Coronary artery (tissue), 2 donors: Measurements from ENCODE around the gene FRAT2.

Experiments used
- DNase-seq: peaks from one replicate; pipeline ENCODE4 v3.0.0-alpha.2; 2017; ENCODE audit warnings: low spot score
- H3K27ac ChIP-seq, 2 donors: fragments of 200-600 bp; sonication (generic); one replicate each; pipeline ENCODE4 v1.5.1; 2016 to 2019
- H3K4me3 ChIP-seq: fragments of 200-600 bp; sonication (generic); 2 replicates; pipeline ENCODE4 v1.5.1; 2016; ENCODE audit warnings: mild to moderate bottlenecking, moderate library complexity
- TF ChIP-seq, protein P1 (sequence below): fragments of 200-600 bp; sonication (generic); IDR thresholded peaks from one replicate; pipeline ENCODE4 v1.5.1; 2019; ENCODE audit warnings: antibody characterized with exemption

Gene FRAT2, protein sequence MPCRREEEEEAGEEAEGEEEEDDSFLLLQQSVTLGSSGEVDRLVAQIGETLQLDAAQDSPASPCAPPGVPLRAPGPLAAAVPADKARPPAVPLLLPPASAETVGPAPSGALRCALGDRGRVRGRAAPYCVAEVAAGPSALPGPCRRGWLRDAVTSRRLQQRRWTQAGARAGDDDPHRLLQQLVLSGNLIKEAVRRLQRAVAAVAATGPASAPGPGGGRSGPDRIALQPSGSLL

DNA sequence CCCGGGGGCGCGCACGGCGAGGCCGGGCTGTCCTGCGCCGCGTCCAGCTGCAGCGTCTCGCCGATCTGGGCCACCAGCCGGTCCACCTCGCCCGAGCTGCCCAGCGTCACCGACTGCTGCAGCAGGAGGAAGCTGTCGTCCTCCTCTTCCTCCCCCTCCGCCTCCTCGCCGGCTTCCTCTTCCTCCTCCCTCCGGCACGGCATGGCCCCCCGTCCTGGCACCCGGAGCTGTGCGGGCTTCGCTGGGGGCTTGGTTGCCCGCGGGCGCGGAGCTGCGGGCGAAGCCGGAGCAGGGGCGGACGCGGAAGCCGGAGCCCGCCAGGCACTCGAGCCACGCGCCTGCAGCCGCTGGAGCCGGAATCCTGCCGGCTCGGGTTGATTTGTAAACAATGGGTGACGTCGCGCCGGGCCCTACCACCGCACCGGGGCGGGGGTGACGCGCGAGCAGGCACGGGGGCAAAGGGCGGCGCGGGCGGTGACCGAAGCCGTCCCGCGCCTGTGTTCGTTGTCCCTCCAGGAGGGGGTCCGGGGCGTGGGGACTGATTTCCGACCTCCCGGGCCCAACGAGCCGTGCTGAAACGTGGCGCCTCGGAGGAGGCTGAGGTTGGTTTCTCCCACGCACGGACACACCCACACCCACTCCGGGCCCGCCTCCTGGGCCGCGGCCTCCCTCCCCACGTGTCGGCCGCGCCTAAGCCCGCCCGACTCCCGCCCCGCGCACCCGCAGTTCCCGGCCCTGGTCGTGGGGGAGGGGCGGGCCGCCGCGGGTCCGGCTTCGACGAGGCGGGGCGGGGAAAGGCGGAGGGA is at the start of gene FRAT2:
FRAT2 (minus strand) TSS at position 360 of the 806 bp plus-strand sequence; CDS start at position 203, 157 bp downstream.
- peak within 1 kb of the TSS; percentile 86 for H3K4me3 ChIP-seq
- peak within 1 kb of the TSS; percentile 89 to 91 for H3K27ac ChIP-seq
- peak; percentile 93 for DNase-seq
- TF ChIP-seq, protein P1, sequence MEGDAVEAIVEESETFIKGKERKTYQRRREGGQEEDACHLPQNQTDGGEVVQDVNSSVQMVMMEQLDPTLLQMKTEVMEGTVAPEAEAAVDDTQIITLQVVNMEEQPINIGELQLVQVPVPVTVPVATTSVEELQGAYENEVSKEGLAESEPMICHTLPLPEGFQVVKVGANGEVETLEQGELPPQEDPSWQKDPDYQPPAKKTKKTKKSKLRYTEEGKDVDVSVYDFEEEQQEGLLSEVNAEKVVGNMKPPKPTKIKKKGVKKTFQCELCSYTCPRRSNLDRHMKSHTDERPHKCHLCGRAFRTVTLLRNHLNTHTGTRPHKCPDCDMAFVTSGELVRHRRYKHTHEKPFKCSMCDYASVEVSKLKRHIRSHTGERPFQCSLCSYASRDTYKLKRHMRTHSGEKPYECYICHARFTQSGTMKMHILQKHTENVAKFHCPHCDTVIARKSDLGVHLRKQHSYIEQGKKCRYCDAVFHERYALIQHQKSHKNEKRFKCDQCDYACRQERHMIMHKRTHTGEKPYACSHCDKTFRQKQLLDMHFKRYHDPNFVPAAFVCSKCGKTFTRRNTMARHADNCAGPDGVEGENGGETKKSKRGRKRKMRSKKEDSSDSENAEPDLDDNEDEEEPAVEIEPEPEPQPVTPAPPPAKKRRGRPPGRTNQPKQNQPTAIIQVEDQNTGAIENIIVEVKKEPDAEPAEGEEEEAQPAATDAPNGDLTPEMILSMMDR: no peak

DNA sequence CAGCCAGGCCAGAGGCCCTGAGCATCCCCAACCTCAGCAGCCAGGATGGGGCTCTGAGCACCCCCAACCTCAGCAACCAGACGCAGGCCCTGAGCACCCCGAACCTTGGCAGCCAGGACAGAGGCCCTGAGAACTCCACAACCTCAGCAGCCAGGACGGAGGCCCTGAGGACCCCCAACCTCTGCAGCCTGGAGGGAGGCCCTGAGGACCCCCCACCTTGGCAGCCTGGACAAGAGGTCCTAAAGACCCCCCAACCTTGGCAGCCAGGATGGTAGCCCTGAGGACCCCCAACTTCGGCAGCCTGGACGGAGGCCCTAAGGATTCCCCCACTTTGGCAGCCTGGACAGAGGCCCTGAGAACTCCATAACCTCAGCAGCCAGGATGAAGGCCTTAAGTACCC is 49.6 kb upstream of the FRAT2 start:
- DNase-seq: no peak
- no peak overlapping the region for H3K4me3 ChIP-seq
- H3K27ac ChIP-seq: no peak overlapping the region
- TF ChIP-seq, protein P1: no peak

DNA sequence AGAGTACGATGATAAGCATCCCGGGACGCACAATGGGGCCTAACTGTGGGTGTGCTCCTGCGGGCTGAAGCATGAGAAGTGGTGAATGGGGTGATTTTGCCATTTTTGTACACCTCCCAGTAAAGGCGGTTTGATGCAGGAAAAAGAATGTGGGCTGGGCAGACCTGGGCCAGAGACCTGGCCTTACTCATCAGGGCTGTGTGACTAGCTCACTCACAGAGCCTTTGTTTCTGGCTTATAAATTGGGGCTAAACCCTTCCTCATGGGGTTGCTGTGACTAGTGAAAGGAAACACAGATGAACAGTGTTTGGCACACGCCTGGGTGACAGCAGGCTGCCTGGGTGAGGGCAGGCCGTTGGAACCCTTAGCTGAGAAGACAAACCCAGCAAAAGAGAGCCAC is 48.6 kb upstream of the FRAT2 start:
- DNase-seq: no peak
- TF ChIP-seq, protein P1: no peak
- Histone ChIP-seq H3K4me3 (no peak overlapping the region), H3K27ac (no peak overlapping the region)

DNA sequence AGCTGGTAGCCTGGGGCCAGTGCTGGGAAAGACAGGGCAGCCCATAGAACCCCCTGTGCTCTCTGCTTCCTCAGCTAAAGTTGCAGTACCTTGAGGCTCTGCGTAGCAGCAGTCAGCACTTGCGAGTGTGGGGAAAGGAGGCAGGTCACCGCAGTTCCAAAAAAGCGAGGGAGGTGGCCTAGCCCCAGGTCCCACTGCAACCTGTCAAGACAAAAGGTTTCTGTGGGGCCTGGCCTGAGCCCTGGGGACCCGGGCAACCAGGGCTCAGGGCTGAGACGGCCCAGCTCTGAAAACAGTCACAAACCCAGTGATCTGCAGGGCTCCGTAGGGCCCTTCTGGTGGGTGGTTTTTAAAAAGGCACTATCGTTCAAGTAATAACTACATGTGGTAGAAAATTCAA is 47.1 kb upstream of the FRAT2 start:
- TF ChIP-seq, protein P1: no peak
- no peak for DNase-seq

DNA sequence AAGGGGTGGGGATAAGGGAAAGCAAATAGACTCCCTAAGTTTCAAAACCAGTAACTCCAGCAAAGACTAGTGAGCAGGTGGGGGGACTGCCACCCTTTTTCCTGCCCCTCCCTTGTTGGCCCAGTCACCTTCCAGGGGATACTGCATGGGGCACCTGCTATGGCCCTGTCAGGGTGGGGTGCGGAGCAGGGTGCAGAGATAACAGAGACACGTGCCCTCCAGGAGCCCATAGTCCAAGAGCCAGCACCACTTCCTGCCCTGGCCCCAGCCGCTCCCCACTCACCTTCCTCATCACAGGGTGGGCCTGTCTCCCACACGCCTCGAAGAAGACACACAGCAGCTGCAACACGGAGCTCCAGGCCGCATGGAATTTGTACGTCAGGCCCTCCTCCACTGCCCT is 46.0 kb upstream of the FRAT2 start:
- no peak overlapping the region for H3K4me3 ChIP-seq
- DNase-seq: no peak
- TF ChIP-seq, protein P1: no peak
- no peak overlapping the region for H3K27ac ChIP-seq

More for the DNA sequence above, 47.1 kb upstream of the FRAT2 start:
- Histone ChIP-seq H3K27ac (no peak overlapping the region), H3K4me3 (no peak overlapping the region)

DNA sequence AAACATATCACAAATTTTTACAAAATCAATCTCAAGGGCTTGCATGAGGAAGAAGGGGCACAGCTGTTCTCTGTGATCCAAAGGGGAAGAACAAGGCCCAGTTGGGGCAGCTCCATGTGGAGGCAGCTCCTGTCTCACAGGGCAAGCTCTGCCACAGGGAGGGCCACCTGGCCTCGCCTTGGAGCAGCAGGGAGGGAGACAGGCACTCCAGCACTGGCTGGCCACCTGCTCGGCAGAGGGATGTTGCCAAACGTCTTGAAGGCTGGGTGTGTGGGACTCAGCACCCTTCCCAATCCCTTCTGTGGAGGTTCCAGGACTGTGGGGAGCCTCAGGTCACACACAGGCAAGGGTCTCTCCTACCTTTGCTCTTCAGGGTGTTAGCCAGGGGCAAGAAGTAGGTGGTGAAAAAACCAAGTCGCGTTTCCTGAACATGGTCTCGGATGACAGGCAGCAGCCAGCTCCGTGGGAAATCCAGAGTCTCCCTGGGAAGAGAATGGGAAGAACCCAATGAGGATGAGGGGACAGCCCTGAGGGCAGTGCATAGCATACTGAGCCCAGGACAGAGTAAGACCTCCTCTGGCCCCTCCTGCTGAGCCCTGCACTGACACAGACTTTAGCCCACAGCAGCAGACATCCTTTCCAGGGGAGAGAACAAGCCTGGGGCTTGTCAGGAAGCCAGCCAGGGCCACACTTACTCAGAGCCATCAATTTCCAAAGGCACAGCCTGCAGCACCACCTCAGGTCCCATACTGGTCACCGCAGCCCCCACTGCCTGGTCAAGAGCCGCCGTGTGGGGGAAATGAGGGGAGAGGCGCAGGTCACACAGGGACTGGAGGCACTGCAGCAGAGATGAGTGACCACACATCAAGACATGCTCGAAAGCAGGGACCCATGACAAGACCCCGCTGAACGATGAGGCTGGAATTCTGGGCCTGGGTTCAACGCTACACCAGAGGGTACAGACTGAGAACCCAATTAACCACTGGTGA is 44.7 kb upstream of the FRAT2 start:
- no peak for DNase-seq
- TF ChIP-seq, protein P1: no peak
- H3K27ac ChIP-seq: no peak overlapping the region
- no peak overlapping the region for H3K4me3 ChIP-seq
